Esophagus squamous epithelium (tissue), 4 donors: ENCODE data around the gene CUEDC2.

Source experiments
- POLR2A ChIP-seq, 4 donors: fragments of 450-650 bp; IDR thresholded peaks; one replicate each; pipeline ENCODE4 v1.6.1; 2017; ENCODE audit warnings: antibody characterized with exemption in 4 of 4, mild to moderate bottlenecking in 4 of 4, moderate library complexity in 3 of 4
- TF ChIP-seq, protein P1 (sequence below), 6 experiments: fragments of 450-650 bp in 4 of 6; fragments of 200-600 bp in 2 of 6; sonication (generic) in 2 of 6; IDR thresholded peaks; one replicate each; pipeline ENCODE4 v1.5.1; 2016 to 2019; ENCODE audit warnings: antibody characterized with exemption in 6 of 6, mild to moderate bottlenecking in 4 of 6, moderate library complexity in 4 of 6

- TF ChIP-seq, protein P1, sequence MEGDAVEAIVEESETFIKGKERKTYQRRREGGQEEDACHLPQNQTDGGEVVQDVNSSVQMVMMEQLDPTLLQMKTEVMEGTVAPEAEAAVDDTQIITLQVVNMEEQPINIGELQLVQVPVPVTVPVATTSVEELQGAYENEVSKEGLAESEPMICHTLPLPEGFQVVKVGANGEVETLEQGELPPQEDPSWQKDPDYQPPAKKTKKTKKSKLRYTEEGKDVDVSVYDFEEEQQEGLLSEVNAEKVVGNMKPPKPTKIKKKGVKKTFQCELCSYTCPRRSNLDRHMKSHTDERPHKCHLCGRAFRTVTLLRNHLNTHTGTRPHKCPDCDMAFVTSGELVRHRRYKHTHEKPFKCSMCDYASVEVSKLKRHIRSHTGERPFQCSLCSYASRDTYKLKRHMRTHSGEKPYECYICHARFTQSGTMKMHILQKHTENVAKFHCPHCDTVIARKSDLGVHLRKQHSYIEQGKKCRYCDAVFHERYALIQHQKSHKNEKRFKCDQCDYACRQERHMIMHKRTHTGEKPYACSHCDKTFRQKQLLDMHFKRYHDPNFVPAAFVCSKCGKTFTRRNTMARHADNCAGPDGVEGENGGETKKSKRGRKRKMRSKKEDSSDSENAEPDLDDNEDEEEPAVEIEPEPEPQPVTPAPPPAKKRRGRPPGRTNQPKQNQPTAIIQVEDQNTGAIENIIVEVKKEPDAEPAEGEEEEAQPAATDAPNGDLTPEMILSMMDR (IDR thresholded peaks at IDR 0.05), result no peak
- TF ChIP-seq POLR2A (IDR thresholded peaks at IDR 0.05), result no peak
Observed at GRCh38 chr10:102411341-102412255, 20.8 kb downstream of the CUEDC2 start.
